ENCODE data around the gene C2orf76.
A peak's percentile ranks its signal among the peaks of the same experiment; 100 is the strongest.
"Not testable (repeated sequence)": the region's sequence is repeated elsewhere in the genome, so short reads cannot be mapped to it uniquely, and the experiment has no call there.

Gene C2orf76

DNA sequence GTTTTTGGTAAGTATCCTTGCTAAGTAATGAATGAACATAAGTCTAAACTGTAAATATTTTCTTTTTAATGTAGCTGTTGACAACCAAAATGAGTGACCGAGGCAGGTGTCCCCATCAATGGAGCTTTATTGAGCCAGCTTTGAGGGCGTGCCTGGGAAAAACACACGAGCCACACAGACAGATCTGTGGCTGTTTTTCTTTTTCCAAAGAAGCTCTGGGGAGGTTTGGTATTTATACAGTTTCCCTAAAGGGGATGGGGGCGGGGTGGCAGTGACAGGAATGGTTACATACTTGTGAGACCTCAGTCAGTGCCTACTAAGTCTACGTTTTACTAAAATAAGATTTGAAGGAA is 11.3 kb upstream of the C2orf76 start:
- no peak for DNase-seq (ENCODE audit: low read depth in 1 of 2, low spot score in 1 of 2)

DNA sequence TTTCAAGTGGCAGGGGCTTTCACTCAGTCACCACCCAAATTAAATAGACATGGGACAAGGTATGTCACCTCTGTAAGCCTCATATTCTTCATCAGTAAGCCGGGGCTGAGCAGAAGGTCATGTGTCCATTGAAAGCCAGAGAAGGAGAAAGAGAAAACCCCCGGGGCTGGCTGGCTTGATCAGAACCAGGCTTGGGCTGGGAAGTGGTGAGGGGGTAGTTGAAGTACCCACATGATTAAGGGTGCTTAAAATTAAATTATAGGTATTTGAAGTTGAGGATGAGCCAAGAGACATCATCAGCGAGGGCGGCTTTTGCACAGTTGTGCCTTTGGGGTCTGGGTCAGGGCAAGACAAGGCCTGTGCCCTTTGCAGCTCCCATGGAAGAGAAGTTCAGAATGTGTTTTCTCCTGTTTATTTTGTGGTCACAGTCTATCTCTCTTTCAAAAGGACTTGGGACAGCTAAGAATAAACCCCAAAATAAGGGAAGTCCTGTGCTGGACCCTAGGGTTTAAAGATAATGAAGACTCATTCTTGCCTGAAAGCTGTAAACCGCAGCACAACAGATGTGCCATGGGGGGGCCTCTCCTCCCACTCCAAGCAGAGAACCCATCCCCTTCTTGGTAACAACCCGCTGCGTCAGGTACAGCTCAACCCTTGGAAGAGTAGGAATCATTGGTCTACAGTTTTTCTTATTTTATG is 10.8 kb upstream of the C2orf76 start:
- DNase-seq (ENCODE audit: low read depth in 1 of 2, low spot score in 1 of 2) = no peak

DNA sequence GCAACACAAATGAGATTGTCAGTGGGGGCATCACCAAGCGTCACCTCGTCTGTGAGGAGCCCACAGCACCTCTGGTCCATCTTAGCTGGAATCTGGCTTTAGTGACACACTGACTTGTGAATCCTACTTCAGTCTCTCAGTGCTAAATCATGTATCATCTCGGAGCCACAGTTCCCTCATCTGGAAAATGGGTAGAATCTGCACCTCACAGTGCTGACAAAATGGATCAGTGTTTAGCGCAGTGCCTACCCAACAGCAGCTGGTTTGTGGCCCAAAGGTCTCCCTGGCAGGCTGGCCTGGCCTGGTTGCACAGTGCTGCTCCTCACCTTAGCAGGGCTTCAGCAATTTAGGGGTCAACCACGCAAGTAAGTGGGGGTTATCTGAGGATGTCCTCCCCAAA is 10.2 kb upstream of the C2orf76 start:
- no peak for DNase-seq (ENCODE audit: low read depth in 1 of 2, low spot score in 1 of 2)

DNA sequence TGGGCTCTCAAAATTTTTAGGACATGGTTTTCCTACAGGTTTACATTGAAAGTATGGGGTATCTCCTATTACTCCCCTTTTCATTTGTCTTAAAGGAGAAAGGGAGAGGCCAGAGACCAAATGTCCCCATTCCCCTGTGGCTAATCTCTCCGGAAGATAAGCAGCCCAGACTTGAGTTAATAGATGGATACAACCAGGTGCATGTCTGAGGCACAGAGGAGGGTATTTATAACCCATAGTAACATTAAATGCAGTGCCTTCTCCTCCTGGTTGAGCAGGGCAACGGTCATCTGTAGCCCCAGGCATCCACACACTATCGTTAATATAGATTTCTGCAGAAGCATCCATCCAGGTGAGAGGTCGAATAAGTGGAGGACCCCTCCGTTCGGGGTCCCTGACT is 9.8 kb upstream of the C2orf76 start:
- not testable (repeated sequence) for DNase-seq (ENCODE audit: low read depth in 1 of 2, low spot score in 1 of 2)

DNA sequence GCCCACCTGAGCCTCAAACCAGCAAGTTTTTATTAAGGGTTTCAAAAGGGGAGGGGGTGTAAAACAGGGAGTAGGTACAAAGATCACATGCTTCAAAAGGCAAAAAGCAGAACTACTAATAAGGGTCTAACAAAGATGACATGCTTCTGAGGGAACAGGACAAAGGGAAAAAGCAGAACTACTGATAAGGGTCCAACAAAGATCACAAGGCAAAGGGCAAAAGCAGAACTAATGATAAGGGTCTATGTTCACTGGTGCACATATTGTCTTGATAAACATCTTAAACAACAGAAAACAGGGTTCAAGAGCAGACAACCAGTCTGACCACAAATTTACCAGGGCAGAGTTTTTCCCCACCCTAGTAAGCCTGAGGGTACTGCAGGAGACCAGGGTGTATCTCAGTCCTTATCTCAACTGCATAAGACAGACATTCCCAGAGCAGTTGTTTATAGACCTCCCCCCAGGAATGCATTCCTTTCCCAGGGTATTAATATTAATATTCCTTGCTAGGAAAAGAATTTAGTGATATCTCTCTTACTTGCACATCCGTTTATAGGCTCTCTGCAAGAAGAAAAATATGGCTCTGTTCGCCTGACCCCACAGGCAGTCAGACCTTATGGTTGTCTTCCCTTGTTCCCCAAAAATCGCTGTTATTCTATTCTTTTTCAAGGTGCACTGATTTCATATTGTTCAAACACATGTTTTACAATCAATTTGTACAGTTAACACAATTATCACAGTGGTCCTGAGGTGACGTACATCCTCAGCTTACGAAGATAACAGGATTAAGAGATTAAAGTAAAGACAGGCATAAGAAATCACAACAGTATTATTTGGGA is 7.5 kb upstream of the C2orf76 start:
- DNase-seq (ENCODE audit: low read depth in 1 of 2, low spot score in 1 of 2) = not testable (repeated sequence)

DNA sequence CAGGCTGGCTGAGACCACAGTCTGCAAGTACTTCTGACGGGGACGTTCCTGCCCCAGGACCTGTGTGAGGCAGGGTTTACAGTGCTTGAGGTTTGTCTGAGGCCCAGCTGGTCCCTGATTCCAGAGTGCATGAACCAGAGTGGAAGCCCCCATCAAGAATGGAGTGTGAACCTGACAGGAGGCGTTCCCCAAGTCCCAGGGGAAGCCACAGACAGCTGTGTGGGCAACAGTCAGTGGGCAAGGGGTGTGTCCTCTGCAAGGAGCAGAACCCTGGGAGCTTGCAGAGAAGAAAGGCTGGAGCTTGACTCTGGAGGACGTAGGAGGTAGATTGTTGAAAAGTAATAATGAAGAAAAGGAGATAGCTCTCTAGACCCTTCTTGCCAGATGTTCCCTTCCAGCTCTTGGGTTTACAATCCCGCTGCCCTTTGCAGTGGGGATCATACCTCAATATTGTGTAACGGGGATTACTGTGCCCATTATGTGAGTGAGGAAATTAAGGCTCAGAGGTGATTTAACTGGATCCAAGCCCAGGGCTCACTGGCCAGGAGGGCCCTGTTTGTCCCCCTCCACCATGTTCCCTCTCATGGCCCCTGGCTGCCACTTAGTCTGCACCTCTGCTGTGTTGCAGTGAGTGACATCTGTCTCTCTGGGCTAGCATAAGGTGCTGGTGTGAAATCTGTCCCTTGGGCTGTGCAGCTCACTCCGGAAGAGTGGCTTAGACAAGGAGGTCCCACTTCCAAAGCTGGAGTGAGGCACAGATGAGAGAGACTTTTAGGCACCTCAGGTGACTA is 6.3 kb upstream of the C2orf76 start:
- no peak for DNase-seq (ENCODE audit: low read depth in 1 of 2, low spot score in 1 of 2)

DNA sequence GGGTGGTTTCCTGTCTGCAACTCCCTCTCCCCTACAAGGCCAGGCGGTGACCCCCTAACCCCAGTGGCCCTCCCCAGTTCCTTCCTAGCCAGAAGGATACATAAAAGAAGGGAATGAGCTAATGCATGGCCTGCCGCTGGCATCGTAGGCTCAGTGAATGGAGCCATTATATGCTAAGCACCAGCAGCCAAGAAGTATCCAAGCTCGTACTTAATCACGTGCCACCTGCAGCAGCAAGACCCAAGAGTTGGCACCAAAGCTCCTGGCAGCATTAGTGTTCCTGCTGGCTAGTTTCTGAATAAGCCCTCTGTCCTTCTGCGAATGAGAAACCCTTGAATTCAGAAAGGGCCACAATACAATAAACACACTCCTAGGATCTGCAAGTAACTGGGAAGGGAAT is 4.5 kb upstream of the C2orf76 start:
- no peak for DNase-seq (ENCODE audit: low read depth in 1 of 2, low spot score in 1 of 2)

DNA sequence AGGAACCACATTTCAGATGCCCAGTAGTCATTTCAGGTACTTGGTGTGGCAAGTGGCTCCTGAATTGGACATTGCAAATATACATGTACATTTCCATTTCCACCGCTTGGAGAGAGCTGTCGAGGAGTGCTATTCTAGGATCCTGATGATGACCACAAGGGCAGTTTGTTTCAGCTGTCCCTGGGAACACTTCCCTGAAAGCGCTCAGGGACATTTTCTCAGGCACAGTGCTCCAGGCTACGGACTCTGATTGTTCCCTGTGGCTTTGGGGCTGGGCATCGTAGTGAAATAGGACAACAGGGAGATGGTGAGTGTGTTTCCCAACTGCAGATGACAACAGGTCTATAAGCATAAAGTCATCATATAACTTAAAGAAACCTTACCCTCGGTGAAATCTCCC is 3.2 kb upstream of the C2orf76 start:
- DNase-seq (ENCODE audit: low read depth in 1 of 2, low spot score in 1 of 2) = no peak

DNA sequence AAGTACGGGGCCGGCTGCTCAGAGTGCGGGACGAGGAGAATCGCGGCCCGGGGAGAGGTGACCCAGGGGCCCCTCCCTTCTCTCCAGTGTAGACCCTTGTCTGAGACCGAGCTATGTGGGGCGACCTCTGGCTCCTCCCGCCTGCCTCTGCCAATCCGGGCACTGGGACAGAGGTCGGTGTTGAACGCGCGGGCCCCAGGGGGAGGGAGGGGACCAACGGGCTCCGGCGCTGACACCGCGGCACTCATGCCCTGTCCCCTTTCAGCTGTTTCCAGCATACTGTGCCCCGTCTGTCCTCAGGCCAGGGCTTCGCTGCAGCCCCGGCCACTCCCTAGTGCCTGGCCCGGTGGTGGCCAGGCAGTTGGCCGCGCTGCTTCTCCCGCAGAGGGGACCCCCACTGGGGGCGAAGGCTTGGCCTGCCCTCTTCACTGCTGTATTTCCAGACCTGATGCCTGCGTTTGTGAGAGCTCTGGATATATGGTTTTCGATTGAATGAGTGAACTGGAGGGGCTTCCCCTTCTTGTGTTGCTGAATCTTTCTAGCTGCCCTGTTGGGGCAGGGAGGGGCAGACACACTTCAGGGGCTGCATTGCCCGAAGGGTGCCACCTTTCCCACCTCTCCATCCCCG is 952 bp upstream of the C2orf76 start:
- peak in 1 of 2 donors; percentile 18 for DNase-seq (ENCODE audit: low read depth in 1 of 2, low spot score in 1 of 2)

DNA sequence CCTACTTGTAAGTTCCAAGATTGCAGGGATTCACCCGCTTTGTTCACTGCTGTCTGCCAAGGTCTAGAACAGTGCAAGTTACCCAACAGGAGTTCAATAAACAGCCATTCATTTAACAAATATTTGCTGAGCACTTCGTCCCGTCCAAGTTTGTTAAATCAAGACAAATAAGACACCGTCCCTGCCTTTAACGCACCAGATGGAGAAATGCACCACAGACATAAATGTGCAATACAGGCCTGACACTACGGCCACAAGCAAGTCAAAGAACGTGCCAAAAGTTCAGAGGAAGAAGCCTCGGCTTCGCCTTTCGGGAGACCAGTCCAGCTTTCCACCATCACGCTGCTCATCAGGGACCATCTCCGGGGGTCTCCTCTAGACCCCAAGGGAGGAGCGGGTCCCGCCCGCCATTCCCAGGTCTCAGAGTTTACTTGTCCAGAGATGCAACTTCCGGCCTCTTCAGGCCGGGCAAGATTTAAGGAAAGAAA is 429 bp downstream of the C2orf76 start:
- no peak for DNase-seq (ENCODE audit: low read depth in 1 of 2, low spot score in 1 of 2)

DNA sequence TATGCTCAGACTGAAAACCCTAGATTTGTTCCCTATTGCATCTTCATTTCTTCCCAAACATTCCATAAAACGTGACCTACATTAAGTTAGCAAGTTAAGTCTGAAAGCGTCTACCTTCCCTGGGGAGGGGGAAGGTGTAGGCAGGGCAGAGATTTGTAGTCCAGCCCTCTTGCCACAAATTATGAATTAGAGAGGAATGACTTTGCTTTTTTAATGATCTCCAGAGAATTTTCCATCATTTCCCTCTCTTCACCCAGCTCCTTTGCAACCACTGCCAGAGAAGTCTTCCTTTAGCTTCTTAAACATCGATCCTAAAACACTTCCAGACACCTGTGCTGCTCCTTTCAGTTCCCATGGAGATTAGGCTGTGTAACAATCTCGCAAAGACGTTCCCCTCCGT is 1.2 kb downstream of the C2orf76 start:
- DNase-seq (ENCODE audit: low read depth in 1 of 2, low spot score in 1 of 2) = no peak

DNA sequence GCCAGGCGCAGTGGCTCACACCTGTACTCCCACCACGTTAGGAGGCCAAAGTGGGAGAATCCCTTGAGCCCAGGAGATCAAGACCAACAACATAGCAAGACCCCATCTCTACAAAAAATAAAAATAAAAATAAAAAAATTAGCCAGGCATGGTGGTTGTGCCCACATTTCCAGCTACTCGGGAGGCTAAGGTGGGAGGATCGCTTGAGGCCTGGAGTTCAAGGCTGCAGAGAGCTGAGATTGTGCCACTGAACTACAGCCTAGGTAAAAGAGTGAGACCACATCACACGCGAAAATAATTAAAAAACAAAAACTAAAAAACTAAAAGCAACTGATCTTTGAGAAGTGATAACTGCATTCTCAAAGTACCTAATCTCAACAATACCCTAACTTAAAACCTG is 1.8 kb downstream of the C2orf76 start:
- DNase-seq (ENCODE audit: low read depth in 1 of 2, low spot score in 1 of 2) = no peak

DNA sequence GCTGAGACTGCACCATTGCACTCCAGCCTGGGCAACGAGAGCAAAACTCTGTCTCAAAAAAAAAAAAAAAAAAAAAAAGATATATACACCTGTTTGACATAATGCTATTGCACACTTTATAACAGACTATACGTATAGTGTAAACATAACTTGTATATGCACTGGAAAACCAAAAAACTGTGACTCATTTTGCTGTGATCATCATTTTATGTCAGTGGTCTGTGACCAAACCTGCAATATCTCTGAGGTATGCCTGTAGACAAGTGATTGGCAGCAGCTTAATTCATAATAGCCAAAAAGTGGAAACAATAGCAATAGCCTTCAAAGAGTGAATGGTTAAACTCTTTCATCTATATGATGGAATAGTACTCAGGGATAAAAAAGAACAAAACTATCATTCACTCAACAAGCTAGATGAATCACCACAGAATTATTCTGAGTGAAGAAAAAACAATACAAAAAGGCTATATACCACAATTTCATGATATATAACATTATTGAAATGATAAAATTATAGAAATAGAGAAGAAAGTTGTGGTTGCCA is 6.1 kb downstream of the C2orf76 start:
- DNase-seq (ENCODE audit: low read depth in 1 of 2, low spot score in 1 of 2) = no peak

DNA sequence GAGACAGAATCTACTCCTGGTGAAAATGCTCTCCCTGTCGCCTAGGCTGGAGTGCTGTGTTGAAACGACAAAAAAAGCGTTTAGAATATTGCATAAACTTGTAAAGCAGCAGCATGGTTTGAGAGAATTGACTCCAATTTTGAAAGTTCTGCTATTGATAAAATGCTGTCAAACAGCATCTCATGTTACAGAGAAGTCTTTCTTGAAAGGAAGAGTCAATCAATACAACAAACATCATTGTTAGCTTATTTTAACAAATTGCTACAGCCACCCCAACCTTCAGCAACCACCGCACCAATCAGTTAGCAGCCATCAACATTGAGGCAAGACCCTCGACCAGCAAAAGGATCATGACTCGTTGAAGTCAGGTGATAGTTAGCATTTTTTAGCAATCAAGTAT is 6.9 kb downstream of the C2orf76 start:
- no peak for DNase-seq (ENCODE audit: low read depth in 1 of 2, low spot score in 1 of 2)

DNA sequence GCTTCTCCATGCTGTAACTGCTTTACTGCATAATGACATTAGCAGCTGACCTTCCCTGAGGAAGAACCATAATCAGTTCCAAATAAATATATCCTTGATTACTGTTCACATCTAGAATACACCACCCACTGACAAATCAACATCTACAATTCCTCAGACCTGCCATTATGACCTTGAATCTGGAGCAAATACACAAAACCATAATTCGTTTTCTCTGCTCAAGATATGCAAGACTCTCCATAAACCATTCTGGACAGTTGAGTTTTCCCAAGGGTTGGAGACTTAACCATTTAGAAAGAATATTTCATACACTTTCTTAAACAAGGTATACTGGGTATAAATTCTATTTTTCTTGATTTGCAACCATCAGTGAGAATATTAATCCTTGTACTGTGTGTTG is 11.8 kb downstream of the C2orf76 start:
- no peak for DNase-seq (ENCODE audit: low read depth in 1 of 2, low spot score in 1 of 2)

DNA sequence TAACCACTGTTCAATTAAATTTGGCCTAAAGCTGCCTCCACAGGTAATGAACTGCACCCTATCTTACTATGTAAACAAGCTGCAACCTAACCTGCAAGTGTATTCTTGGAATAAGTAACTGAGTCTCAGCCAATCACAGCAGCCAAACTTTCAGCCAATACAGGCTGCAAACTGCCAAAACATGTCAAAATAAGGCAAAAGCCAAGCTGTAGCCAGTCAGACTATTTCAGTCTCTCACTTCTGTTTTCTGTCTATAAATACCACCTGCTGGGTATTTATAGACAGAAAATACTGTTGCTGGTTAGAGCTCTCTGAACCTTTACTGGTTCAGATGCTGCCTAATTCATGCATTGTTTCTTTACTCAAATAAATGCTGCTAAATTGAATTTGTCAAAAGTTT is 14.3 kb downstream of the C2orf76 start:
- no peak for DNase-seq (ENCODE audit: low read depth in 1 of 2, low spot score in 1 of 2)

DNA sequence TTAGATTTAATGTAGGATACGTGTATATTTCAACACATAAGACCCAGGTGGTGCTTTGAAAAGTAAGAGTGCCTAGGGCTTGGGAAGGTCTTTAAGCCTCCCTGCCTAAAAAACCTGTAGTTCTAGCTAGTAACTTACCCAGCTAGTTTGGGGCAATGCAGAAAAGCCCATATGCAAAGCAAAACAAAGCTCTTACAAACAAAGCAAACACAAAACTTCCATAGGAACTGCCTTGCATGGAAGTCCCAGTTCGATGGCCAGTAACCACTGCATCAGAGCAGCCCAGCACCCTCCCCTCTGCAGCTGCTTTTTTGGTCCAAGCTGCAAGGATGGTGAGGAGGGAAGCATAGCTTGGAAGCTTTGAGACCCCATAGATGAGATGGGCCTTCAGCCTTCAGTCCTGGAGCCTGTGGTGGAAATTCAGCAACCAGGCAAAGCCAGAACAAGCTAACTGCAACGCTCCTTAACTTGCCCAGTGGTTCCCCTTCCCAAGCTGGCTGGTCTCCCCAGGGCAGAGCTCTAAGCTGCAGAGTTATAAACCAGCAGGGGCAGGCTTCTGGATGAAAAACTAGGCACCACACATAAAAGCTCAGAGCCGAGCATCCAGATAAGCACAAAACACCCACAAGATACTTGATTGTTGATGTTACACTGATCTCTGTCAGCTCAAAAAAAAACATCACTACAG is 16.2 kb downstream of the C2orf76 start:
- no peak for DNase-seq (ENCODE audit: low read depth in 1 of 2, low spot score in 1 of 2)

DNA sequence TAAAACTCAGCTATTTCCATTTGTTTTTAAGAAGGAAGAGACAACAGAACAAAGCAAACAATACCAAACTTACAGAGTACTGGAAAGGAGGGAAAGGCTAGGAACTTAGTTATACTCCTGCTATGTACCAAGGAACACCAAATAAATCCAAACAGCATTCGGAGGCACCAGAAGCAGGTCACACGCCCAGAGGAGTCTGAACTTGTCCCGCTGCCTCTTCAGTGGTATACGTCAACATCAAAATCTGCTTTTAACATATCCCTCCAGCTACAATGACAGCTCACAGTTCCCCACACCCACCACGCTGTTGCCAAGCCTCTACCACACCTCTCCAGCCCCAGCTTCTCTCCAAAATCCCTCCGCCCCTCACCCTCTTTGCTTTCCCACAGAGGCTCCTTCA is 17.3 kb downstream of the C2orf76 start:
- no peak for DNase-seq (ENCODE audit: low read depth in 1 of 2, low spot score in 1 of 2)

DNA sequence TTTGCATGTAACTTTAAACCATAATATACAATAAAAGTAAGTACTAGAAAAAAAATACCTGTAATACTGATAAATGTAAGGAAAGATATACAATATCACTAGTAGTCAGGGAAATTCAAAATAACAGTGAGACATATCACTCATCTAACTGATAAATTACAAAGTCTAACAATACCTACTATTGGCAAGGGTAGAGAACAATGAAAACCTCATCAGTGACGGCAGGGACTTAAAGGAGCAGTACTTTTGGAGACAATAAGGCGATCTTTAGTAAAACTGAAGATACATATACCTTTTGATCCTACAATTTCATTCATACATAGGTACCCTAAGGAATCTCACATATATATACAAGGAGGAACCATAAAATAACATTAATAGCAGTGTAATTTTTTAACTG is 24.9 kb downstream of the C2orf76 start:
- DNase-seq (ENCODE audit: low read depth in 1 of 2, low spot score in 1 of 2) = no peak

DNA sequence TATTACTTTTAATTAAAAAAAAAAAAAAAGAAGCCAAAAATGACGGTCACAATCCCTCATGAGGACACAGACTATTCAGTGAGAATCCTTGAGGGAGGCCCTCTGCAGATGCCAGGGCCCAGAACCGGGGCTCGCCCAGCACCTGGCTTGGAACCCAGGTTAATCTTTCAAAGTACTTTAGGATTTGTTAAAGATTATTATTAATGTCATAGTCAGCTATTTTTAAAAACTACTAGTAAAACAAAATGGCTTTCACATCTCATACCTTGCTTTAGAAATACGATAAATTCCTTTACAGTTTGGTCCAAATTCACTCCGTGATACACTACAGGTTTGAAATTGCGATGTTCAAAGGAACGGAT is 27.1 kb downstream of the C2orf76 start:
- DNase-seq (ENCODE audit: low read depth in 1 of 2, low spot score in 1 of 2) = no peak
